ENCODE results near the gene CCDC92. TPM values are rescaled to one million over a fixed set of nuclear protein-coding genes. Genes with fewer than 3 reads are reported as not detected.

The CCDC92 gene
- total RNA-seq, 4 donors from 2014 or later = 6.5 to 17.1 (median 10.6) TPM

DNA sequence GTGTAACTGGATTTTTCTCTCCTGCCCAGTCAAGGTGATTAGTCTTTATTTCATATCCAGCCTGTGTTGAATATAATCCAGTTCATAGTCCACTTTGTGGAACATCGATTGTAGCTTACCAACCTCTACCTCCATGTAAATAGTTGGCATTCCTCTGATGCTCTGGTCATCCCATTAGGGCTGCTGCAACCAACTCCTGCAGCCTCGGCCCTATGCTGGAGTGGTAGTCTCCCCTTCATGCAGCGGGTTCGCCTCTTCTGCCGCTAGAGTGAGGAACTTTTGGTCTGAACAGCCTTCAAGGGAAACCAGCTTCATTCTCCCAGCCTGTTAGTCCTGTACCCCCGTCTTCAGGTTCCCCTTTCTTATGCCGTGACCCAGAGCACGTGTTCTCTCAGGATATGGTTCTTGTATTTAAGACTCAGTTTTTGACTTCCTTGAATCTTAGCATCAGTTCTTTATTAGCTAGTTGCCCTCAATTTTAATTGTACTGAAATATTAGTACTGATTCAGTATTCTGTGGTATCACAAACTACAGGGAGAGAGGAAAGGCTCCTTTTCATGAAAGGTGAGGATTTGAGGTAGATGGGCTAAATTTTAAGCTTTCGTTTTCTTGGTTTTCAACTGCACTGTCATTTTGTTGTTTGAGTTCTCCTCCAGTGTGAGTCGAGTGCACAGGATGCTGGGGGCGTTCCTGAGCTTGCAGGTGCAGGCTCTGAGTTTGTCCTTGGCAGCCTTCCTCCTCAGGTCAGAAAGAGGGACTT is 33.6 kb upstream of the CCDC92 start:
- peaks cover 18% of the 10 kb centered on the region for H3K36me3 ChIP-seq
- no peaks in the 10 kb centered on the region for H3K27me3 ChIP-seq
- 79% methylated on average over 11 of the region's 11 CpGs for WGBS
- H3K9me3 ChIP-seq = no peaks in the 10 kb centered on the region
- H3K4me1 ChIP-seq = peaks cover 12% of the 10 kb centered on the region
- DNase-seq (ENCODE audit: low spot score in 2 of 2) = no peak
- TF ChIP-seq POLR2AphosphoS5 (IDR thresholded peaks at IDR 0.05) (no peak), EP300 (IDR thresholded peaks at IDR 0.05) (no peak), POLR2A (IDR thresholded peaks at IDR 0.05) (no peak)
- TF ChIP-seq, protein P1, sequence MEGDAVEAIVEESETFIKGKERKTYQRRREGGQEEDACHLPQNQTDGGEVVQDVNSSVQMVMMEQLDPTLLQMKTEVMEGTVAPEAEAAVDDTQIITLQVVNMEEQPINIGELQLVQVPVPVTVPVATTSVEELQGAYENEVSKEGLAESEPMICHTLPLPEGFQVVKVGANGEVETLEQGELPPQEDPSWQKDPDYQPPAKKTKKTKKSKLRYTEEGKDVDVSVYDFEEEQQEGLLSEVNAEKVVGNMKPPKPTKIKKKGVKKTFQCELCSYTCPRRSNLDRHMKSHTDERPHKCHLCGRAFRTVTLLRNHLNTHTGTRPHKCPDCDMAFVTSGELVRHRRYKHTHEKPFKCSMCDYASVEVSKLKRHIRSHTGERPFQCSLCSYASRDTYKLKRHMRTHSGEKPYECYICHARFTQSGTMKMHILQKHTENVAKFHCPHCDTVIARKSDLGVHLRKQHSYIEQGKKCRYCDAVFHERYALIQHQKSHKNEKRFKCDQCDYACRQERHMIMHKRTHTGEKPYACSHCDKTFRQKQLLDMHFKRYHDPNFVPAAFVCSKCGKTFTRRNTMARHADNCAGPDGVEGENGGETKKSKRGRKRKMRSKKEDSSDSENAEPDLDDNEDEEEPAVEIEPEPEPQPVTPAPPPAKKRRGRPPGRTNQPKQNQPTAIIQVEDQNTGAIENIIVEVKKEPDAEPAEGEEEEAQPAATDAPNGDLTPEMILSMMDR (IDR thresholded peaks at IDR 0.05) = no peak
- no peak overlapping the region for H3K27ac ChIP-seq
- no peak overlapping the region for H3K4me3 ChIP-seq

DNA sequence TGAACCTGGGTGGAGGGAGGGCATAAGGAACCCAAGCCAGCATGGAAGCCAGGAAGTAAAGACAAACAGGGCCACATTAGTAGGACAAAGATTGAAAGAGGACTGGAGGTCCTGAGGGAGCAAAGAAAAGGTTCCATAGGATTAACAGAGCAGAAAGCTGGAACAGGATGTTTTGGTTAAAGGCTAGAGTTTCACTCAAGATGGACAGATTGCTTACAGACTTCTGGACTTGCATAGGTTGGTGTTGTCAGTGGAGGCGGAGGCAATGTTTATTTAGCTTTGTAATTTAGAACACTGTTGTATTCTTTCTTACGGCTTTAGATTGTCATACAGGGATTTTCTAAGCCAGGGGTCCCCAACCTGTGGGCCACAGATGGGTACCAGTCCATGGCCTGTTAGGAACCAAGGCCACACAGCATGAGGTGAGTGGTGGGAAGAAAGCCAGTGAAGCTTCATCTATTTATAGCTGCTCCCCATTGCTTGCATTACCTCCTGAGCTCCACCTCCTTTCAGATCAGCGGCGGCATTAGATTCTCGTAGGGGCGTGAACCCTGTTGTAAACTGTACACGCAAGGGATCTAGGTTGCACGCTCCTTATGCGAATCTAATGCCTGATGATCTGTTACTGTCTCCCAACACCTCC is 31.7 kb upstream of the CCDC92 start:
- no peaks in the 10 kb centered on the region for H3K9me3 ChIP-seq
- no peak overlapping the region for H3K27ac ChIP-seq
- H3K4me3 ChIP-seq = no peak overlapping the region
- H3K27me3 ChIP-seq = no peaks in the 10 kb centered on the region
- WGBS = 95% methylated on average over 9 of the region's 9 CpGs
- H3K36me3 ChIP-seq = peaks cover 12% of the 10 kb centered on the region
- DNase-seq (ENCODE audit: low spot score in 2 of 2) = no peak
- TF ChIP-seq POLR2AphosphoS5 (IDR thresholded peaks at IDR 0.05) = no peak
- H3K4me1 ChIP-seq = peaks cover 12% of the 10 kb centered on the region

DNA sequence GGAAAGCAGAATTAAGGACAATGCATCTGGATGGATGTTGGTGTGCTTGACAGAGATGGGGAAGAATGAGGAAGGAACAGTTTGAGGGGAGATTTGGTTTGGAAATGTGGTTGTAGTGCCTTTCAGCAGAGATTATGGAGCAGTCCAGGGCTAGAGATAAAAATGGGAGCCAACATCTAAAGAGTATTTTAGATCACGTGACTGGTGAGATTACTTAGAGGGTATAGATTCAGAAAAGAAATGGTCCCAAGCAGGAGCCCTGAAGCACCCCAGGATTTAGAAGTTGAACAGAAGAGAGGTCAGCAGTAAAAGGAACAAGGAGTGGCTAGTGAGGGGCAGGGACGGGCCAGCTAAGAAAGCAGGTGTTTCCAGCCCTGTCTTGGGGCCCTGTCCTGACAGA is 30.0 kb upstream of the CCDC92 start:
- DNase-seq (ENCODE audit: low spot score in 2 of 2) = no peak
- Histone ChIP-seq H3K4me3 (no peak overlapping the region), H3K4me1 (peaks cover 12% of the 10 kb centered on the region), H3K9me3 (no peaks in the 10 kb centered on the region), H3K27me3 (no peaks in the 10 kb centered on the region), H3K36me3 (peaks cover 15% of the 10 kb centered on the region), H3K27ac (no peak overlapping the region)
- TF ChIP-seq, protein P1 (IDR thresholded peaks at IDR 0.05) = no peak
- TF ChIP-seq POLR2AphosphoS5 (IDR thresholded peaks at IDR 0.05) (no peak), POLR2A (IDR thresholded peaks at IDR 0.05) (no peak), EP300 (IDR thresholded peaks at IDR 0.05) (no peak)
- WGBS = 55% methylated on average over 2 of the region's 2 CpGs

DNA sequence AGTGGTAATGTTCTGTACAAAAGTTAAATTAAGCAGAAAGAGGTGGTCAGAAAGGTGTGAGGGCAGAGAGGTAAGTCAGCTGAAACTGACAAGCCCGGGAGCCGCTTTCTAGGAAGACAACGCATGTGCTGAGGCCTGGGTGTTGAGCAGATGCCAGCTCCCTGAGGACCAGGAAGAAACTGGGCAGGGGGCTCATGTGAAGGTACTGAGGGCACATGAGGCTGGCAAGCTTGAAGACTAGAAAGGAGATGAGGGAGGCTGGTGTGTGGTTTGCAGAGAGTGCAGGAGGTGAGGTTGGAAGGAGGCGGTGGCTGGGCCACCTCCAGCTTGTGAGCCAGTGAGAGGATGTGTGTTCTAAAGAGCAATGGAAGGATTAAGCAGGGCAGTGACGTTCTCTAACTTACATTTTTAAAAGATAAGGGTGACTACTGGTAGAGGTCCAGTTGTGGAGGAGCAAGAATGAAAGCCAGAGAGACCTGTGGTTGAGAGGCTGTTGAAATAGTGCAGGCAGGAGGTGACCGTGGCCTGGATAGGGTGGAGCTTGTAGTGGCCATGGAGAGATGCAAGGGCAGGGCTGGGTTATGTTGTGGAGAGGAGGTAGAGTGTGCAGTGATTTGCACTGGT is 29.5 kb upstream of the CCDC92 start:
- DNase-seq (ENCODE audit: low spot score in 2 of 2) = no peak
- peaks cover 7% of the 10 kb centered on the region for H3K4me1 ChIP-seq
- H3K27ac ChIP-seq = no peak overlapping the region
- no peak overlapping the region for H3K4me3 ChIP-seq
- 92% methylated on average over 6 of the region's 6 CpGs for WGBS
- no peaks in the 10 kb centered on the region for H3K9me3 ChIP-seq
- H3K36me3 ChIP-seq = peaks cover 15% of the 10 kb centered on the region
- H3K27me3 ChIP-seq = no peaks in the 10 kb centered on the region
- TF ChIP-seq POLR2A (IDR thresholded peaks at IDR 0.05) (no peak), POLR2AphosphoS5 (IDR thresholded peaks at IDR 0.05) (no peak), EP300 (IDR thresholded peaks at IDR 0.05) (no peak)
- TF ChIP-seq, protein P1 (IDR thresholded peaks at IDR 0.05) = no peak

DNA sequence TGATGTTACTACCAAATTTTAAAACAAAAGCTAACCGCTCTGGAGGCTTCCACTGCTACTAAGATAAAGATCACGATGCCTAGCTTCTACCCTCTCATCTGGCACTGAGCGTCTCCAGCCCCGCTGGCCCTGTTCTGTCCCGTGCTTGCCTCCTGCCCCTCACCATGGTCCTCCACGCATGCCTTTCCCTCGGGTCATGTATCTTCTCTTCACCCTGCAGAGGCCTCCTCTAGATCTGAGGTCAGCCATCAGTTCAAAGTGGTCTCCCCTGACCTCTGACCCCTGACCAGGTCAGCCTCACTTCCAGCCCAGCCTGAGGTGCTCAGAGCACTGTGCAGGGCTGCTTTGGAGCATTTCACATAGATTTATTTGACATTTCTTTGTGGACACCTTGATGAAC is 28.7 kb upstream of the CCDC92 start:
- TF ChIP-seq POLR2A (IDR thresholded peaks at IDR 0.05) (no peak), EP300 (IDR thresholded peaks at IDR 0.05) (no peak), POLR2AphosphoS5 (IDR thresholded peaks at IDR 0.05) (no peak)
- TF ChIP-seq, protein P1 (IDR thresholded peaks at IDR 0.05) = no peak
- DNase-seq (ENCODE audit: low spot score in 2 of 2) = no peak
- Histone ChIP-seq H3K27ac (no peak overlapping the region), H3K36me3 (peaks cover 15% of the 10 kb centered on the region), H3K4me1 (peaks cover 7% of the 10 kb centered on the region), H3K4me3 (no peak overlapping the region), H3K9me3 (no peaks in the 10 kb centered on the region), H3K27me3 (no peaks in the 10 kb centered on the region)
- WGBS = 88% methylated on average over 7 of the region's 7 CpGs

Measured in suprapubic skin (tissue), 4 donors.